Aorta (tissue), 5 donors: ENCODE data around the gene EGFR. TPM values are rescaled to one million over a fixed set of nuclear protein-coding genes. Genes with fewer than 3 reads are reported as not detected.
A peak's percentile ranks its signal among the peaks of the same experiment; 100 is the strongest.

ENCODE experiments used
- ATAC-seq: fragments of 200-7000 bp; cut with Tn5 transposase; one replicate; pipeline ENCODE4 v1.9.1; 2022; ENCODE audit warnings: moderate library complexity; ENCODE audit not compliant: low FRiP score
- DNase-seq, 2 donors: peaks; one replicate each; pipeline ENCODE4 v3.0.0-alpha.2; 2020
- H3K27ac ChIP-seq, 2 donors: one replicate each; pipeline ENCODE4 v1.5.1; 2013; ENCODE audit warnings: low read length in 2 of 2, mild to moderate bottlenecking in 2 of 2, moderate library complexity in 2 of 2, control low read depth in 1 of 2, inconsistent platforms in 1 of 2, low read depth in 1 of 2
- H3K27me3 ChIP-seq, 2 donors: one replicate each; pipeline ENCODE4 v1.6.1; 2013; ENCODE audit warnings: control low read depth in 1 of 2, low read length in 1 of 2, mild to moderate bottlenecking in 1 of 2, moderate library complexity in 1 of 2; ENCODE audit not compliant: insufficient read depth in 2 of 2, control insufficient read depth in 1 of 2
- H3K36me3 ChIP-seq, 2 donors: one replicate each; pipeline ENCODE4 v1.6.1; 2013; ENCODE audit warnings: control low read depth in 1 of 2, low read length in 1 of 2, mild to moderate bottlenecking in 1 of 2; ENCODE audit not compliant: insufficient read depth in 2 of 2, control insufficient read depth in 1 of 2
- H3K4me1 ChIP-seq, 2 donors: one replicate each; pipeline ENCODE4 v1.6.1; 2013; ENCODE audit warnings: low read length in 2 of 2, control low read depth in 1 of 2, mild to moderate bottlenecking in 1 of 2, moderate library complexity in 1 of 2; ENCODE audit not compliant: insufficient read depth in 2 of 2, control insufficient read depth in 1 of 2
- H3K4me3 ChIP-seq, 2 donors: one replicate each; pipeline ENCODE4 v1.5.1; 2013; ENCODE audit warnings: low read length in 2 of 2, control low read depth in 1 of 2, mild to moderate bottlenecking in 1 of 2
- H3K9me3 ChIP-seq: one replicate; pipeline ENCODE4 v1.6.1; 2013; ENCODE audit warnings: mild to moderate bottlenecking, low read length; ENCODE audit not compliant: control insufficient read depth
- WGBS, 2 donors: extraction: QIAGEN DNeasy Blood & Tissue Kit; methylation state at CpG; one replicate each; pipeline ENCODE4 v1.1.7; 2013; 5-methylcytosine and 5-hydroxymethylcytosine counted together
- intact Hi-C, 2 donors: fragments of 100-400 bp; cut with DNase I; formaldehyde crosslinking; loops; one replicate each; pipeline versions ENCODE4 v1.14.2 to v1.15.0; 2022
- polyA plus RNA-seq, 2 donors: library from polyadenylated mRNA; stranded (reverse); fragments of 200-250 nt; gene quantifications; one replicate each; pipeline ENCODE4 v1.2.3, GENCODE V29; 2013
- total RNA-seq, 2 donors: library from RNA; stranded (reverse); fragmentation: NEBNext Ultra II Directional; extraction: Animal tissue kit (Norgen Biotek cat#: 25700); gene quantifications; one replicate each; pipeline ENCODE4 v1.2.1, GENCODE V29; 2021
- donor health status: healthy with polysubstance abuse.
- donor health status: Bipolar disorder and iron deficiency.
- donor health status: DM: no; HTN: no; CAD: no.
- donor health status: DM: no; HTN: no; CAD: no.
- donor health status: DM: yes; HTN: yes; CAD: no.

Gene EGFR
- total and polyA plus RNA-seq, 4 donors = 3.0 to 72.4 (median 40.9) TPM

DNA sequence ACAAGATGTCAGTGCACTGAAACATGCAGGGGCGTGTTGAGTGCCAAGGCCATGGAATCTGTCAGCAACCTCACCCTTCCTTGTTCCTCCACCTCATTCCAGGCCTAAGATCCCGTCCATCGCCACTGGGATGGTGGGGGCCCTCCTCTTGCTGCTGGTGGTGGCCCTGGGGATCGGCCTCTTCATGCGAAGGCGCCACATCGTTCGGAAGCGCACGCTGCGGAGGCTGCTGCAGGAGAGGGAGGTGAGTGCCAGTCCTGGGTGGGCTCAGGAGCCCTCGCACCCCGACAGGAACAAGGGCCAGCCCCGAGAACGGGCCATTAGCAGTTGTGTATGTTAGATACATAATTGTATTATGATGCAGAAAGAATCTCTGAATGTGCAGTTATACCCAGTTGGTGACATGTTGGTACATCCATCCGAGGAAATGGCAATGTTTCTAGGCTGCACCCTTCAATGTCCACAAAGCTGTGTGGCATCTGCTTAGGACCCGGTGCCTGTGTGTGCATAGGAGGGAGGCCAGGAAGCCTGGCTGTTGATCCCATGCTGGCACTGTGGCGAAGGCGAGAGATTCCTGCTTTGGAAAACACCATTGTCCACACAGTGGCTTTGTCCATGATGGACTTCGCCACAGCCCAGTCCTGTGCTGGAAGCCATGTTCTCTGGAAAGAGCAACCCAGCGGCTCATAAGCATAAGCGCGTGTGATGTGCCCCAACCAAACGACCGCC is 154.2 kb downstream of the EGFR start:
- ATAC-seq (no peak), DNase-seq (no peak)
- H3K4me1 ChIP-seq = no peaks in the 10 kb centered on the region
- H3K27ac ChIP-seq = no peak overlapping the region
- WGBS, 2 donors = 94 to 96% methylated on average over 25 of the region's 25 CpGs
- H3K27me3 ChIP-seq = no peaks in the 10 kb centered on the region
- H3K4me3 ChIP-seq = no peak overlapping the region
- no peaks in the 10 kb centered on the region for H3K9me3 ChIP-seq
- peaks cover 0 to 11% of the 10 kb centered on the region in 2 donors for H3K36me3 ChIP-seq
- intact Hi-C loops = no loop called here

DNA sequence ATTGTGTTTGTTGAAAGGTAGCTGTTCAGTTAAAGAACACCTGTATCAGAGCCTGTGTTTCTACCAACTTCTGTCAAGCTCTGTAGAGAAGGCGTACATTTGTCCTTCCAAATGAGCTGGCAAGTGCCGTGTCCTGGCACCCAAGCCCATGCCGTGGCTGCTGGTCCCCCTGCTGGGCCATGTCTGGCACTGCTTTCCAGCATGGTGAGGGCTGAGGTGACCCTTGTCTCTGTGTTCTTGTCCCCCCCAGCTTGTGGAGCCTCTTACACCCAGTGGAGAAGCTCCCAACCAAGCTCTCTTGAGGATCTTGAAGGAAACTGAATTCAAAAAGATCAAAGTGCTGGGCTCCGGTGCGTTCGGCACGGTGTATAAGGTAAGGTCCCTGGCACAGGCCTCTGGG is 154.9 kb downstream of the EGFR start:
- ATAC-seq = no peak
- Histone ChIP-seq H3K4me3 (no peak overlapping the region), H3K4me1 (no peaks in the 10 kb centered on the region), H3K27ac (no peak overlapping the region), H3K27me3 (no peaks in the 10 kb centered on the region), H3K9me3 (no peaks in the 10 kb centered on the region), H3K36me3 (peaks cover 0 to 11% of the 10 kb centered on the region in 2 donors)
- intact Hi-C loops = no loop called here
- no peak for DNase-seq
- 93 to 94% methylated on average over 7 of the region's 7 CpGs for WGBS, 2 donors

DNA sequence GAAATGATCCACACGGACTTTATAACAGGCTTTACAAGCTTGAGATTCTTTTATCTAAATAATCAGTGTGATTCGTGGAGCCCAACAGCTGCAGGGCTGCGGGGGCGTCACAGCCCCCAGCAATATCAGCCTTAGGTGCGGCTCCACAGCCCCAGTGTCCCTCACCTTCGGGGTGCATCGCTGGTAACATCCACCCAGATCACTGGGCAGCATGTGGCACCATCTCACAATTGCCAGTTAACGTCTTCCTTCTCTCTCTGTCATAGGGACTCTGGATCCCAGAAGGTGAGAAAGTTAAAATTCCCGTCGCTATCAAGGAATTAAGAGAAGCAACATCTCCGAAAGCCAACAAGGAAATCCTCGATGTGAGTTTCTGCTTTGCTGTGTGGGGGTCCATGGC is 155.6 kb downstream of the EGFR start:
- H3K36me3 ChIP-seq = peaks cover 0 to 11% of the 10 kb centered on the region in 2 donors
- no peak for ATAC-seq
- WGBS, 2 donors = 95 to 96% methylated on average over 12 of the region's 12 CpGs
- DNase-seq = no peak
- intact Hi-C loops = no loop called here
- H3K27me3 ChIP-seq = no peaks in the 10 kb centered on the region
- no peak overlapping the region for H3K27ac ChIP-seq
- H3K4me3 ChIP-seq = no peak overlapping the region
- no peaks in the 10 kb centered on the region for H3K9me3 ChIP-seq
- H3K4me1 ChIP-seq = no peaks in the 10 kb centered on the region

DNA sequence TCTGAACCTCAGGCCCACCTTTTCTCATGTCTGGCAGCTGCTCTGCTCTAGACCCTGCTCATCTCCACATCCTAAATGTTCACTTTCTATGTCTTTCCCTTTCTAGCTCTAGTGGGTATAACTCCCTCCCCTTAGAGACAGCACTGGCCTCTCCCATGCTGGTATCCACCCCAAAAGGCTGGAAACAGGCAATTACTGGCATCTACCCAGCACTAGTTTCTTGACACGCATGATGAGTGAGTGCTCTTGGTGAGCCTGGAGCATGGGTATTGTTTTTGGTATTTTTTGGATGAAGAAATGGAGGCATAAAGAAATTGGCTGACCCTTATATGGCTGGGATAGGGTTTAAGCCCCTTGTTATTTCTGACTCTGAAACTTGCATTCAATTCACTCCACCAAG is 156.0 kb downstream of the EGFR start:
- intact Hi-C loops = no loop called here
- WGBS, 2 donors = 77 to 87% methylated on average over 1 of the region's 1 CpG

DNA sequence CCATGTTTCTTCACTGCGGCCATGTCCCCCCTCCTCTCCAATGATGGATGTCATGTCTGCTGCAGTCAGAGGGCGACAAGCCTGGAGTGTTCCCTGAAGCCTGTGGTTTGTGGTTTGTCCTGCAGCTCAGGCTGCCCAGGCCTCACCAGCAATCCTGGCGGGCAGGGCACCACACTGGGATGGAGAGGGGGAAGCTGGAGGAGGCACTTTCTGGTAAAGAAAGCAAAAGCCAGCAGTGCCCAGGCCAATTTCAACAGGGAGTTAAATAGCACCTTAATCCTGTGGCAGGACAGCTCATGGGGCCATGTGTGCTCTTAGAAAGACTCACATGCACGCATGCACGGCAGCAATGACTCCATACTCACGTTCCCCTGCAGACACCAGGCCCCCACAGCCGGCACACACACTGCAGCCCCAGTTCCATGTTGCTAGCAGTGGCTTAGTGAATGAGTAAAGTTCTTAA is 158.3 kb downstream of the EGFR start:
- no peak overlapping the region for H3K4me3 ChIP-seq
- no peaks in the 10 kb centered on the region for H3K9me3 ChIP-seq
- ATAC-seq (no peak), DNase-seq (no peak)
- H3K27me3 ChIP-seq = no peaks in the 10 kb centered on the region
- H3K27ac ChIP-seq = peak overlapping the region in 1 of 2 donors; percentile 58
- H3K36me3 ChIP-seq = peaks cover 0 to 8% of the 10 kb centered on the region in 2 donors
- intact Hi-C loops = no loop called here
- H3K4me1 ChIP-seq = no peaks in the 10 kb centered on the region
- 45 to 53% methylated on average over 7 of the region's 7 CpGs for WGBS, 2 donors

More for the DNA sequence above, 156.0 kb downstream of the EGFR start:
- Histone ChIP-seq H3K4me1 (no peaks in the 10 kb centered on the region), H3K36me3 (peaks cover 0 to 10% of the 10 kb centered on the region in 2 donors), H3K4me3 (no peak overlapping the region), H3K27me3 (no peaks in the 10 kb centered on the region), H3K9me3 (no peaks in the 10 kb centered on the region), H3K27ac (no peak overlapping the region)
- DNase-seq = no peak
- no peak for ATAC-seq

DNA sequence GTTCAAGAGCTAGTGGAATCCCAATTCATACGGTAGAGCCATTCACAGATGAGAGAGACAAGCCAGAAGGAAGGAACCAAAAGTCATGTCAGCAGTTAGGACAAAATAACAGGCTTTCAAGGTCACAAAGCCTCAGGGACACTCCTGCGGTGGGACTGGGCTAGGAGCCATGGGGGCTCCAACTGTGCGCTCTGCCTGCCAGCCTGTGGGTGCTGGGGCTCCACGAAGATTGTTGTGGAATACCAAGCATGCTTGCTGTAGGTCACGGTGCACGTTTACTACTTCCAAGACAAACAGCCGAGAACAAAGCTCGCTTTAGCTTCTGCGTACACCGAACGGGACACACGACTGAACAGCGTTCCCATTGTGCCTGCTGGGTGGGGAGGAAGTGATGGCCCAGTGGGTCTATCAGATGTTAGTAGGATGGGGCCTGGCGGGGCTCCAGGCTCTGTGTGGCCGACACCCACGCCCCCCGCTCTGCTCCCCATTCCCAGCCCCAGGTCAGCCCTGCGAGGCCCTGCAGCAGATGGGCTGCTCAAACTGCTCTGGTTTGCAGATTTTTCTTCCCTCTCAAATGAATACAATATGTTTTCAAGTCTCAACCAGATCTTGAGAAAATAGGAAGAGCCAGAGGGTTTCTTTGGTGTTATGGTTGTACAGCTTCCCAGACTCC is 158.9 kb downstream of the EGFR start:
- H3K27me3 ChIP-seq = no peaks in the 10 kb centered on the region
- DNase-seq = no peak
- H3K4me3 ChIP-seq = no peak overlapping the region
- intact Hi-C loops = no loop called here
- H3K4me1 ChIP-seq = no peaks in the 10 kb centered on the region
- 4 to 8% methylated on average over 18 of the region's 18 CpGs for WGBS, 2 donors
- no peaks in the 10 kb centered on the region for H3K9me3 ChIP-seq
- peak; percentile 54 for ATAC-seq
- peak overlapping the region in 1 of 2 donors; percentile 58 for H3K27ac ChIP-seq
- peaks cover 0 to 8% of the 10 kb centered on the region in 2 donors for H3K36me3 ChIP-seq

DNA sequence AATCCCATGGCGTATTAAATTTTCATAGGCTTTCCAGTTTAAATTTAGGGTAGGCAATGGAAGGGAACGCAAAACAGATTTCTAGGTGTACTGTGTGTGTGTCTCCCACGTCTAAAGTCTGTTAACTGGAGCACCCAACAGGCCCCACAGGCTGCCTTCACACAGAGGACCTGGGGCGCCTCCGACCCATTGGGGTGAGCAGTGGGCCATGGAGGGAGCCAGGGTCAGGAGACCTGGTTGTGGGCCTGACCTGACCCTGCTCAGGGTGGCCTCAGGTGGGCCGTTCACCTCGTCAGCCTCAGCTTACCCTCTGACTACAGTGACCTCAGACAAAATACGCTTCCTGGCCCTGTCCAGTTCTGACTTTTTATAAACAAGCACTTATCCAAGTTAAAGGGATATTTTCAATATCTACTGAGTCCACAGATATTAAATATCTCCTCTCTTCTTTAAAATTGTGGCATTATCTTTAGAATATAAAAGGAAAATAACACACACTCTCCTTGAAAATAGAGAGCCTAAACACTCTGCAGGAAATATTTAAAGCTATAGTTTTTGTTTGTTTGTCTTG is 159.6 kb downstream of the EGFR start:
- H3K4me1 ChIP-seq = no peaks in the 10 kb centered on the region
- no peaks in the 10 kb centered on the region for H3K27me3 ChIP-seq
- intact Hi-C loops = no loop called here
- H3K9me3 ChIP-seq = no peaks in the 10 kb centered on the region
- ATAC-seq = peak; percentile 42
- peak overlapping the region in 1 of 2 donors; percentile 46 for H3K27ac ChIP-seq
- H3K4me3 ChIP-seq = no peak overlapping the region
- WGBS, 2 donors = 35 to 44% methylated on average over 8 of the region's 8 CpGs
- peaks cover 0 to 6% of the 10 kb centered on the region in 2 donors for H3K36me3 ChIP-seq
- DNase-seq = no peak

DNA sequence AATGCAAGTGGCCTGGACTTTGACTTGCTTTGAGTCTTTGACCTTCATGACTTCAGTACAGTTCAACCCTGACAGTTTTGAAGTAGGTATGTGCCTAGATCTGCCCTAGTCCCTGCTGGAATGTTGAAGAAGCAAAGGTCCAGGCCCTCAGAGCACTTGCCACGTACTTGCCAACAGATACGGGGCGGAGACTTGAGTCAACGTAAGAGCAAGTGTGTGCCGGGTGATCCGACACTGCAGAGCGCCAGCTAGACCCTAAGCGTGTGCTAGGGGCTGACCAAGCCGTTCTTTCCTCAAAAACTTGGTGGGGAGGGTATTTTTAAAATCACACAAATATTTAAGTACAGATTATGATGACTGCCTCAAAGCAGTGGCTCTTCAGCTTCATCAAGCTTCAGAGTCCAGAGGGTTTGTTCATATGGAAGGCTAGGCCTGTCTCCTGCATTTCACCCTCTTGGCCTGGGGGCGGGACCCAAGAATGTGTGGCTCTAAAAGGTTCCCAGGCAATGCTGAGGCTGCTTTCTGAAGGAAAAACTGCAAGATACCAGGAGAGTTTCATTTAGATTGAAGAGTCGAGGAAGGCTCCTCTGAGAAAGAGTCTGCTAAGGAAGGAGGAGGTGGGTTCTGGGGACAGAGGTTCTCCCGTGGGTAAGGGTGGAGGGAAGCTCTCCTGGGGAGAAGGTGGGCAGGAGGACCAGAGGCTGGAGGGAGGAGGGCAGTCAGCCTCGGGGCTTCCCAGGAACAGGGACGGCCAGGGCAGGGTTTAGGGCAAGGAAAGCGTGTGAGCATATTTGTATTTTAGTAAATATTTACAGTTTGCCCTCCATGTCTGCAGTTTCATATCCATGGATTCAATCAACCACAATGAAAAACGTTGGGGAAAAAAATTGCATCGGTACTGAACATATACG is 160.3 kb downstream of the EGFR start:
- ATAC-seq = no peak
- H3K9me3 ChIP-seq = no peaks in the 10 kb centered on the region
- H3K4me1 ChIP-seq = no peaks in the 10 kb centered on the region
- DNase-seq = no peak
- 73 to 79% methylated on average over 18 of the region's 18 CpGs for WGBS, 2 donors
- no peak overlapping the region for H3K27ac ChIP-seq
- H3K36me3 ChIP-seq = peaks cover 0 to 6% of the 10 kb centered on the region in 2 donors
- intact Hi-C loops = no loop called here
- H3K4me3 ChIP-seq = no peak overlapping the region
- H3K27me3 ChIP-seq = no peaks in the 10 kb centered on the region
